D721Med (cell line): ENCODE data around the gene STX5.
"Not testable (repeated sequence)": the region's sequence is repeated elsewhere in the genome, so short reads cannot be mapped to it uniquely, and the experiment has no call there.

Experiments used
- DNase-seq: peaks from one replicate; pipeline ENCODE4 v3.0.0; 2011; ENCODE audit warnings: low spot score; ENCODE audit not compliant: insufficient read length
- FAIRE-seq: peaks from 2 replicates; lab custom pipeline; 2011; peaks lifted over from hg19 to GRCh38; lab: Jason Lieb, UNC
- TF ChIP-seq, protein P1 (sequence below): IDR thresholded peaks from 2 replicates; pipeline ENCODE4 v1.5.1; 2012; ENCODE audit warnings: mild to moderate bottlenecking, control low read depth; ENCODE audit not compliant: insufficient read depth; ENCODE audit errors: missing control alignments

STX5 gene

GRCh38 chr11:62842171-62842741 is 10.4 kb upstream of the STX5 start:
- TF ChIP-seq, protein P1, sequence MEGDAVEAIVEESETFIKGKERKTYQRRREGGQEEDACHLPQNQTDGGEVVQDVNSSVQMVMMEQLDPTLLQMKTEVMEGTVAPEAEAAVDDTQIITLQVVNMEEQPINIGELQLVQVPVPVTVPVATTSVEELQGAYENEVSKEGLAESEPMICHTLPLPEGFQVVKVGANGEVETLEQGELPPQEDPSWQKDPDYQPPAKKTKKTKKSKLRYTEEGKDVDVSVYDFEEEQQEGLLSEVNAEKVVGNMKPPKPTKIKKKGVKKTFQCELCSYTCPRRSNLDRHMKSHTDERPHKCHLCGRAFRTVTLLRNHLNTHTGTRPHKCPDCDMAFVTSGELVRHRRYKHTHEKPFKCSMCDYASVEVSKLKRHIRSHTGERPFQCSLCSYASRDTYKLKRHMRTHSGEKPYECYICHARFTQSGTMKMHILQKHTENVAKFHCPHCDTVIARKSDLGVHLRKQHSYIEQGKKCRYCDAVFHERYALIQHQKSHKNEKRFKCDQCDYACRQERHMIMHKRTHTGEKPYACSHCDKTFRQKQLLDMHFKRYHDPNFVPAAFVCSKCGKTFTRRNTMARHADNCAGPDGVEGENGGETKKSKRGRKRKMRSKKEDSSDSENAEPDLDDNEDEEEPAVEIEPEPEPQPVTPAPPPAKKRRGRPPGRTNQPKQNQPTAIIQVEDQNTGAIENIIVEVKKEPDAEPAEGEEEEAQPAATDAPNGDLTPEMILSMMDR: peak; percentile 7
- no peak for FAIRE-seq
- DNase-seq: no peak

- TF ChIP-seq, protein P1: no peak
- peak; percentile 99 for FAIRE-seq
- peak; percentile 79 for DNase-seq
Measured at GRCh38 chr11:62841361-62842170, 9.7 kb upstream of the STX5 start.

DNA sequence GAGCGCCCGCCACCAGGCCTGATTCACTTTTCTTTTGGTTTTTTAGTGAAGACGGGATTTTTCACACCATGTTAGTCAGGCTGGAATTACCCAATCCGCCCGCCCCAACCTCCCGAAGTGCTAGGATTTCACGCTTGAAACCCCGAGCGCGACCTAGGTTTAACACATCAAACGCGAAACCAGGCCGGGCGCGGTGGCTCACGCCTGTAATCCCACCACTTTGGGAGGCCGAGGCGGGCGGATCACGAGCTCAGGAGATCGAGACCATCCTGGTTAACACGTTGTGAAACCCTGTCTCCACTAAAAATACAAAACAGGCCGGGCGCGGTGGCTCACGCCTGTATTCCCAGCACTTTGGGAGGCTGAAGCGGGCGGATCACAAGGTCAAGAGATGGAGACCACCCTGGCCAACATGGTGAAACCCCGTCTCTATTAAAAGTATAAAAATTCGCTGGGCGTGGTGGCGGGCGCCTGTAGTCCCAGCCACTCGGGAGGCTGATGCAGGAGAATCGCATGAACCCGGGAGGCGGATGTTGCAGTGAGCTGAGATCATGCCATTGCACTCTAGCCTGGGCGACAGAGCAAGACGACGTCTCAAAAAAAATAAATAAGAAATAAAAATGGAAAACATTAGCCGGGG is 9.0 kb upstream of the STX5 start:
- DNase-seq, FAIRE-seq: not testable (repeated sequence)

DNA sequence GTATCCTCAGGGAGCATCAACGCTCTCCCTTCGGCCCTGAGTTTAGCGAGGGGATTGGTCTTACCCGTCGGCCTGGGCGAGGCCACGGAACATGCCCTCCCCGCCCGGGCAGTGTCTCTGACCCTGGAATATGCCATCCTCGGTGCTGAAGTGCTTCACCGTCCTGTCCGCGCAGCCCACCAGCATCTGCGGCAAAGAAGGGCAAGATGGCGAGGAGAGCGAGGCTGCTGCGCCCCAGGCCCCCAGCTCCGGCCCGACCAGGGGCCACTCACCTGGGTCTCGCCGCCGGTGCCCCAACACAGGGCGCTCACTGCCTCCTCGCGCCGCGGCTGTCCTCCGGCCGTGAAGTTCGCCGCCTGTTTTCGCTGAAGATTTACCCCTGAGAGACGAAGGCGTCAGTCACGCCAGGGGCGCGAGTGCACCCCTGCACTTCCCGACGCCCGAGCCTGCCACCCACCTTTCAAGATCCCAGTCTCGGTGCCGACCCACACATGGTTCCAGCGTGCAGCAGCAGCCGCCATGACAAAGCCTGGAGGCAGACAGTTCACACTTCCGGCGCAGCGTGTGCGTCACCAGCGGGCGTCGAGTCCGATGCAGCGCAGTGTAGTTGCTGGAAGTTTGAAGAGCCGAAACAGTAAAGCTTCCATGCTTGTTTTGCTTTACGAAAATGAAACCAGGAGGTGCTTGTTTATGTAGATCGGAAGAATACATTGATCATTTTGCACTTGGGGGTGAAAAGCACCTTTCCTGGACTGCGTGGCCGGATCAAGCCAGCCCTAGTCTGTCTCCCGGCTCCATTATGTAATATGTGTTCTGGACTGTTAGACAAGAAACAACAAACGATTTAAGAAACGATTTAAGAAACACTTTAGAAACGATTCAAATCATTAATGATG is 7.4 kb upstream of the STX5 start, which contains the start of gene WDR74:
Gene WDR74, minus strand, starts transcription at position 541 of the 896 bp plus-strand sequence. Its CDS starts 20 bp downstream, at position 521.
- DNase-seq (peak; percentile 78), FAIRE-seq (no peak)
- TF ChIP-seq, protein P1: no peak

DNA sequence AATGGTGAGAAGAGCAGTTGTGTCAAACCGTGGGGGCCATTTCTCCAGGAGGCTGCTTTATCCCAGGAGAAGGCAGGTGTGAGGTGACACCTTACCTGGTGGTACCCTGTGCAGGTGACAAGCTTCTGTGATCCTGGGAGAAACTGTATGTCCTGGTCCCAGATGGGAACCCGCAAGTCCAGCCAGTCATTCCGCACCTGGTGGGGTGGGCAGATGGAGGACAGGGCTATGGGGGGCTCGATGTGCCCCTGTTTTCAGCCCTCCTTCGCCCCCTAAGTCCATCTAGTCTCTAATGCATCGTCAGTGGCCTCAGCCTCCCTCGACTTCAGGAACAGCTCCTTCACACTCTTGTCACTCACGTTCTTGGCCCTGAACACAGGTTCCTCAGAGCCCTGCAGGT is 3.5 kb upstream of the STX5 start:
- FAIRE-seq: no peak
- TF ChIP-seq, protein P1: no peak
- DNase-seq: no peak

- DNase-seq (no peak), FAIRE-seq (no peak)
- TF ChIP-seq, protein P1: no peak
Measured at GRCh38 chr11:62832336-62833234, 734 bp upstream of the STX5 start, which contains the start of gene TEX54. Gene TEX54, minus strand, starts transcription at chr11:62832841.
